Gastrocnemius medialis (tissue), 4 donors: ENCODE data around the gene KDM6A. TPM values are rescaled to one million over a fixed set of nuclear protein-coding genes. Genes with fewer than 3 reads are reported as not detected.
"Not testable (repeated sequence)": the region's sequence is repeated elsewhere in the genome, so short reads cannot be mapped to it uniquely, and the experiment has no call there.

ENCODE experiments used
- ATAC-seq, 2 donors: fragments of 150-250 bp; one replicate each; pipeline ENCODE4 v1.9.1; 2016
- DNase-seq, 2 donors: peaks; one replicate each; pipeline ENCODE4 v3.0.0-alpha.2; 2019
- H3K27ac ChIP-seq, 4 donors: fragments of 200-600 bp; sonication (generic); 1 replicate in 1 of 4; 2 replicates in 3 of 4; pipeline ENCODE4 v1.5.1; 2016 to 2018; ENCODE audit warnings: mild to moderate bottlenecking in 2 of 4, moderate library complexity in 1 of 4
- H3K27me3 ChIP-seq, 3 donors: fragments of 200-600 bp; sonication (generic) in 2 of 3; 1 replicate in 1 of 3; 2 replicates in 2 of 3; pipeline versions ENCODE4 v1.5.1 to v1.6.0; 2016 to 2019; ENCODE audit warnings: mild to moderate bottlenecking in 1 of 3, moderate library complexity in 1 of 3
- H3K36me3 ChIP-seq, 2 donors: fragments of 200-600 bp; sonication (generic) in 1 of 2; one replicate each; pipeline ENCODE4 v1.5.1; 2017 to 2018
- H3K4me1 ChIP-seq, 2 donors: fragments of 200-600 bp; sonication (generic) in 1 of 2; one replicate each; pipeline ENCODE4 v1.5.1; 2016 to 2017; ENCODE audit warnings: mild to moderate bottlenecking in 2 of 2
- H3K4me3 ChIP-seq, 4 donors: fragments of 200-600 bp; sonication (generic) in 3 of 4; 1 replicate in 1 of 4; 2 replicates in 3 of 4; pipeline ENCODE4 v1.5.1; 2016 to 2019; ENCODE audit warnings: mild to moderate bottlenecking in 2 of 4
- H3K9me3 ChIP-seq, 3 donors: fragments of 200-600 bp; sonication (generic) in 2 of 3; 1 replicate in 1 of 3; 2 replicates in 2 of 3; pipeline ENCODE4 v1.5.1; 2016 to 2019
- POLR2A ChIP-seq, 2 donors: fragments of 450-650 bp; IDR thresholded peaks; one replicate each; pipeline ENCODE4 v1.6.1; 2017; ENCODE audit warnings: antibody characterized with exemption in 2 of 2, mild to moderate bottlenecking in 2 of 2, moderate library complexity in 2 of 2
- in situ Hi-C, 4 donors: fragments of 200-750 bp; cut with MboI; loops; one replicate each; pipeline versions ENCODE4 v1.15.0 to v1.8.0; 2017; ENCODE audit warnings: low sequenced_read_pairs in 4 of 4
- intact Hi-C: fragments of 100-400 bp; cut with DNase I; formaldehyde crosslinking; loops from one replicate; pipeline ENCODE4 v1.15.1; 2023; ENCODE audit warnings: low total_unique reads
- total RNA-seq, 4 donors: library from RNA; depleted of rRNA; stranded (reverse); fragments of >200 nt; gene quantifications; one replicate each; pipeline versions ENCODE4 v1.1.0 to v1.2.3, GENCODE V29; 2016
- TF ChIP-seq, protein P1 (sequence below), 5 experiments: fragments of 450-650 bp in 3 of 5; fragments of 200-600 bp in 2 of 5; sonication (generic) in 2 of 5; IDR thresholded peaks in 4 of 5; conservative IDR thresholded peaks in 1 of 5; 1 replicate in 4 of 5; 2 replicates in 1 of 5; pipeline ENCODE4 v1.5.1; 2016 to 2019; ENCODE audit warnings: antibody characterized with exemption in 5 of 5, mild to moderate bottlenecking in 3 of 5, moderate library complexity in 3 of 5

The KDM6A gene
- total RNA-seq, 4 donors from 2014 or later, result 14.3 to 29.2 (median 20.1) TPM

GRCh38 chrX:44906041-44906440, 33.1 kb downstream of the KDM6A start:
- intact Hi-C loops, result no loop called here
- H3K9me3 ChIP-seq, result no peaks in the 10 kb centered on the region
- H3K27ac ChIP-seq, result no peak overlapping the region
- DNase-seq, result no peak
- no peaks in the 10 kb centered on the region for H3K36me3 ChIP-seq
- H3K27me3 ChIP-seq, result no peaks in the 10 kb centered on the region
- TF ChIP-seq, protein P1, sequence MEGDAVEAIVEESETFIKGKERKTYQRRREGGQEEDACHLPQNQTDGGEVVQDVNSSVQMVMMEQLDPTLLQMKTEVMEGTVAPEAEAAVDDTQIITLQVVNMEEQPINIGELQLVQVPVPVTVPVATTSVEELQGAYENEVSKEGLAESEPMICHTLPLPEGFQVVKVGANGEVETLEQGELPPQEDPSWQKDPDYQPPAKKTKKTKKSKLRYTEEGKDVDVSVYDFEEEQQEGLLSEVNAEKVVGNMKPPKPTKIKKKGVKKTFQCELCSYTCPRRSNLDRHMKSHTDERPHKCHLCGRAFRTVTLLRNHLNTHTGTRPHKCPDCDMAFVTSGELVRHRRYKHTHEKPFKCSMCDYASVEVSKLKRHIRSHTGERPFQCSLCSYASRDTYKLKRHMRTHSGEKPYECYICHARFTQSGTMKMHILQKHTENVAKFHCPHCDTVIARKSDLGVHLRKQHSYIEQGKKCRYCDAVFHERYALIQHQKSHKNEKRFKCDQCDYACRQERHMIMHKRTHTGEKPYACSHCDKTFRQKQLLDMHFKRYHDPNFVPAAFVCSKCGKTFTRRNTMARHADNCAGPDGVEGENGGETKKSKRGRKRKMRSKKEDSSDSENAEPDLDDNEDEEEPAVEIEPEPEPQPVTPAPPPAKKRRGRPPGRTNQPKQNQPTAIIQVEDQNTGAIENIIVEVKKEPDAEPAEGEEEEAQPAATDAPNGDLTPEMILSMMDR (IDR thresholded peaks at IDR 0.05 in 4 of 5, conservative IDR thresholded peaks at IDR 0.05 in 1 of 5), result no peak
- TF ChIP-seq POLR2A (IDR thresholded peaks at IDR 0.05), result no peak
- peaks cover 24 to 55% of the 10 kb centered on the region in 2 donors for H3K4me1 ChIP-seq
- no peak for ATAC-seq
- no peak overlapping the region for H3K4me3 ChIP-seq
- in situ Hi-C loops, result no loop called here

DNA sequence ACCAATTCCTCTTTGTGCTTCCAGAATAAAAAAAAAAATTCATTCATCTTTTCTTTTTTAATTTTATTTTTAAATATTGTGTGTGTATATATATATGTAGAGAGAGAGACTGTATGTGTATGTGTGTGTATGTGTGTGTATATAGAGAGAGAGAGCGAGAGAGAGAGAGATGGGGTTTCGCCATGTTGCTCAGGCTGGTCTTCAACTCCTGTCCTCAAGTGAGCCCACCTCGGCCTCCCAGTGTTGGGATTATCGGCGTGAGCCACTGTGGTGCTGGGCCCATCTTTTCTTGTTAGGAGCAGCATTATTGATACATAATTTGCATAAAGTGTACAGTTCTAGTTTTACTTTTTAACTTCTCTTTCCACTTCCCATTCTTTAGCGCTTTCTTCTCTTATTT, 33.6 kb downstream of the KDM6A start:
- Histone ChIP-seq H3K27ac (no peak overlapping the region), H3K9me3 (no peaks in the 10 kb centered on the region), H3K4me1 (peaks cover 24 to 55% of the 10 kb centered on the region in 2 donors), H3K4me3 (no peak overlapping the region), H3K36me3 (no peaks in the 10 kb centered on the region), H3K27me3 (no peaks in the 10 kb centered on the region)
- no peak for ATAC-seq
- TF ChIP-seq, protein P1 (IDR thresholded peaks at IDR 0.05 in 4 of 5, conservative IDR thresholded peaks at IDR 0.05 in 1 of 5), result no peak
- no peak for TF ChIP-seq POLR2A (IDR thresholded peaks at IDR 0.05)
- in situ Hi-C loops, result no loop called here
- DNase-seq, result no peak
- intact Hi-C loops, result no loop called here

DNA sequence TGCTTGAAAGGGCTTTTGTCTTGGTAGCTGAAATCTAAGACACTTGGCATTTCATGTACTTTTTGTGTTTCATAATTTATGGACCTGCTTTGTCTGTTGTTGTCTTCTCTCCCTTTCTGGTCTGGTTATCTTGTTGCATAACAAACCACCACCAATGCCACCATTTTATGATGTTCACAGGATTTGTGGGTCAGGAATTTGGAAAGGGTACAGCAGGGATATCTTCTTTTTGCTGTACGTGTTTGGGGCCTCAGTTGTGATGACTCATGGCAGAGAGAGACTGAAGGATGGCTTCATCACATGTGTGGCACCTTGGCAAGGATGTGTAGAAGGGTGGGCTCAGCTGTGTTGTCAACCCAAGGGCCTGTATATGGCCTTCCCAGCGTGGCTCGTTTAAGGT, 35.2 kb downstream of the KDM6A start:
- Histone ChIP-seq H3K4me3 (no peak overlapping the region), H3K9me3 (no peaks in the 10 kb centered on the region), H3K27me3 (no peaks in the 10 kb centered on the region), H3K36me3 (no peaks in the 10 kb centered on the region), H3K4me1 (peaks cover 24 to 58% of the 10 kb centered on the region in 2 donors), H3K27ac (peak overlapping the region; percentile 6 to 64 (median 58))
- DNase-seq (peak in 1 of 2 donors; percentile 16), ATAC-seq (peak; percentile 30 to 61)
- no peak for TF ChIP-seq POLR2A (IDR thresholded peaks at IDR 0.05)
- TF ChIP-seq, protein P1 (IDR thresholded peaks at IDR 0.05 in 4 of 5, conservative IDR thresholded peaks at IDR 0.05 in 1 of 5), result no peak
- intact Hi-C loops (no loop called here), in situ Hi-C loops (no loop called here)

GRCh38 chrX:44908827-44909226, 35.8 kb downstream of the KDM6A start:
- H3K4me1 ChIP-seq, result peaks cover 25 to 64% of the 10 kb centered on the region in 2 donors

GRCh38 chrX:44910508-44910907, 37.5 kb downstream of the KDM6A start:
- in situ Hi-C loops, result not testable (repeated sequence)

More at GRCh38 chrX:44908827-44909226, 35.8 kb downstream of the KDM6A start:
- Histone ChIP-seq H3K27ac (peak overlapping the region in 3 of 4 donors; percentile 55 to 64 (median 62)), H3K36me3 (no peaks in the 10 kb centered on the region), H3K4me3 (no peak overlapping the region), H3K9me3 (no peaks in the 10 kb centered on the region), H3K27me3 (no peaks in the 10 kb centered on the region)
- DNase-seq (no peak), ATAC-seq (no peak)
- TF ChIP-seq, protein P1 (IDR thresholded peaks at IDR 0.05 in 4 of 5, conservative IDR thresholded peaks at IDR 0.05 in 1 of 5), result no peak
- TF ChIP-seq POLR2A (IDR thresholded peaks at IDR 0.05), result no peak
- in situ Hi-C loops (no loop called here), intact Hi-C loops (no loop called here)

GRCh38 chrX:44911074-44911600, 38.1 kb downstream of the KDM6A start:
- intact Hi-C loops, H3K36me3 ChIP-seq, in situ Hi-C loops, H3K9me3 ChIP-seq, H3K27ac ChIP-seq, H3K4me3 ChIP-seq, H3K27me3 ChIP-seq, ATAC-seq, DNase-seq: not testable (repeated sequence)
- H3K4me1 ChIP-seq, result peaks cover 17 to 68% of the 10 kb centered on the region in 2 donors

More at GRCh38 chrX:44910508-44910907, 37.5 kb downstream of the KDM6A start:
- H3K4me3 ChIP-seq, H3K36me3 ChIP-seq, intact Hi-C loops, H3K9me3 ChIP-seq, H3K27ac ChIP-seq, DNase-seq, H3K27me3 ChIP-seq, ATAC-seq: not testable (repeated sequence)
- peaks cover 18 to 62% of the 10 kb centered on the region in 2 donors for H3K4me1 ChIP-seq
